Esophagus muscularis mucosa (tissue), 3 donors: ENCODE measurements around the gene COMT.

Source experiments
- CTCF ChIP-seq, 3 experiments: fragments of 200-600 bp in 2 of 3; fragments of 450-650 bp in 1 of 3; sonication (generic) in 2 of 3; IDR thresholded peaks; one replicate each; pipeline ENCODE4 v1.5.1; 2017 to 2019; ENCODE audit warnings: antibody characterized with exemption in 3 of 3, mild to moderate bottlenecking in 2 of 3, moderate library complexity in 1 of 3
- POLR2AphosphoS5 ChIP-seq, 2 donors: sonication (generic); formaldehyde crosslinking; IDR thresholded peaks; one replicate each; pipeline ENCODE4 v1.6.1; 2017; ENCODE audit warnings: antibody characterized with exemption in 2 of 2

- TF ChIP-seq CTCF (IDR thresholded peaks at IDR 0.05): no peak
- no peak for TF ChIP-seq POLR2AphosphoS5 (IDR thresholded peaks at IDR 0.05)
Measured at GRCh38 chr22:19991395-19991644, 49.7 kb downstream of the COMT start.
